Bronchial epithelial cell (primary cell): ENCODE data around the gene TRIM73. TPM values are rescaled to one million over a fixed set of nuclear protein-coding genes. Genes with fewer than 3 reads are reported as not detected.
A peak's percentile ranks its signal among the peaks of the same experiment; 100 is the strongest.
"Not testable (repeated sequence)": the region's sequence is repeated elsewhere in the genome, so short reads cannot be mapped to it uniquely, and the experiment has no call there.

ENCODE experiments used
- DNase-seq: peaks from one replicate; pipeline ENCODE4 v3.0.0-alpha.2; 2010; ENCODE audit warnings: low read depth
- FAIRE-seq: peaks from 2 replicates; lab custom pipeline; 2011; peaks lifted over from hg19 to GRCh38; lab: Jason Lieb, UNC
- H3K27me3 ChIP-seq: 2 replicates; pipeline ENCODE4 v1.5.1; 2011; ENCODE audit warnings: low read length; ENCODE audit not compliant: control insufficient read depth, insufficient read depth
- H3K36me3 ChIP-seq: 2 replicates; pipeline ENCODE4 v1.5.1; 2011; ENCODE audit warnings: low read length; ENCODE audit not compliant: control insufficient read depth, insufficient read depth
- H3K4me3 ChIP-seq: 2 replicates; pipeline ENCODE4 v1.5.1; 2011; ENCODE audit warnings: mild to moderate bottlenecking, low read depth, low read length, control low read depth
- CTCF ChIP-seq: IDR thresholded peaks from 2 replicates; pipeline ENCODE4 v1.5.1; 2011; ENCODE audit warnings: mild to moderate bottlenecking, moderate library complexity, low read length, control low read depth, inconsistent platforms; ENCODE audit not compliant: insufficient read depth, severe bottlenecking
- total RNA-seq: library from RNA; depleted of rRNA; stranded (reverse); fragments of >200 nt; gene quantifications from 2 replicates; pipeline ENCODE4 v1.2.1, GENCODE V29; 2014

TRIM73 gene
- total RNA-seq, 1 donor from 2014 or later = 0.79 TPM

GRCh38 chr7:75421798-75422710 lies 26.6 kb downstream of the TRIM73 start:
- H3K4me3 ChIP-seq, FAIRE-seq, H3K36me3 ChIP-seq, DNase-seq, H3K27me3 ChIP-seq: not testable (repeated sequence)

- not testable (repeated sequence) for DNase-seq, FAIRE-seq, H3K4me3 ChIP-seq, H3K36me3 ChIP-seq, H3K27me3 ChIP-seq
Measured at GRCh38 chr7:75423481-75423880, 28.1 kb downstream of the TRIM73 start.

GRCh38 chr7:75439000-75439399 lies 43.6 kb downstream of the TRIM73 start:
- not testable (repeated sequence) for H3K27me3 ChIP-seq, DNase-seq, H3K4me3 ChIP-seq, FAIRE-seq
- peaks cover 16% of the 10 kb centered on the region for H3K36me3 ChIP-seq

- H3K36me3 ChIP-seq, DNase-seq, H3K27me3 ChIP-seq, FAIRE-seq: not testable (repeated sequence)
- H3K4me3 ChIP-seq = peak overlapping the region; percentile 34
Measured at GRCh38 chr7:75442101-75442464, 46.7 kb downstream of the TRIM73 start.

- H3K4me3 ChIP-seq = peak overlapping the region; percentile 43
- peak; percentile 19 for DNase-seq
- FAIRE-seq, H3K27me3 ChIP-seq, H3K36me3 ChIP-seq: not testable (repeated sequence)
Measured at GRCh38 chr7:75442465-75443111, 47.2 kb downstream of the TRIM73 start.

- not testable (repeated sequence) for FAIRE-seq, H3K36me3 ChIP-seq, DNase-seq, H3K27me3 ChIP-seq, H3K4me3 ChIP-seq
Measured at GRCh38 chr7:75449946-75450345, 54.5 kb downstream of the TRIM73 start.

- not testable (repeated sequence) for H3K27me3 ChIP-seq, H3K4me3 ChIP-seq, DNase-seq, FAIRE-seq, H3K36me3 ChIP-seq
- TF ChIP-seq CTCF = peak; percentile 27
Measured at GRCh38 chr7:75452494-75452955, 57.1 kb downstream of the TRIM73 start.

Other genes with a start within 250 kb of the TRIM73 start
- 7.4 and 12.1 TPM in 2 replicates for gene POM121C, start 90.7 kb downstream of the TRIM73 start, total RNA-seq
- gene SPDYE5, start 96.7 kb downstream of the TRIM73 start, total RNA-seq = not detected in 2 replicates